HG03432 (cell line): ENCODE measurements around the gene GPX2.

Experiments used
- ATAC-seq: cut with Tn5 transposase; IDR thresholded peaks from one replicate; pipeline ENCODE4 v1.9.1; 2021; ENCODE audit warnings: mild to moderate bottlenecking, moderate library complexity; ENCODE audit not compliant: unreplicated experiment

GPX2 gene

DNA sequence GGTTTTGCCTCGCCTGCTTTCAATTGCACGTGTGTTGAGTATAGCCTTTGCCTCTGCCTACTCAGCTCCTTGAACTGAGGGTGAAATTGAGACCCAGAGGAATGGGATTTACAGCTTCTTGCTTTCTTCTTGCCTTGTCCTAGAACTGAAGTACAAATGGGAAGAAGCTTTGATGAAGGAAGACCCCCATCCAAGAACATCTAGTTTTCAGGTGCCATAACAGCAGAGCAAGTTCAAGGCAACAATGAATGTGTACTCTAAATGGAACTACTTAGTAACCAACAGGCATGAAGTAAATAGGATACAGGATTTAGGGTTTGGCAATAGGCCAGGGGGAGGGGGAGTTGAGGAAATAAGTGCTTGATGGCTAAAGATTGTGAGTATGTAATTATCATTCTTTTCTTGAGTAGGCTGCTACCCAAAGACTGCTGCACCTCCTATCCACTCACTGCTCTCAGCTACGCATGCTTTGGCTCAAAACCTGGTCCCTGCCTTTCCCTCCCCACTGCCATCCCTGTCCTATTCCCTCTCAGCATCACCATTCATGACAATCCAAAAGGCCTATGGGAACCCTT, 2.1 kb downstream of the GPX2 start:
- ATAC-seq, result no peak

DNA sequence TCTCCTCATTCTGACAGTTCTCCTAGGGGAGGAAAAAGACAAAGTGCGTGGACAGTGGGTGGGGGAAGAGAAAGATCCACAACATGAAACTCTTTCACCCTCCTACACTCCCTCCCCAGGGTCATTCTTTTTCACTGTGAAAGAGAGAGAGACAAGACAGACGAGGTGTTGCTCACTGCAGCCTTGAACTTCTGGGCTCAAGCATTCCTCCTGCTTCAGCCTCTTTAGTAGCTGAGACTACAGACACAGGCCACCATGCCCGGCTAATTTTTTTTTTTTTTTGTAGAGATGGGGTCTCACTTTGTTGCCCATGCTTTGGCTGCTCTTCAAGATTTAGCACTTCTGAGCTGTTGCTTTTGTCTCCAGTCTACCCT, 2.7 kb downstream of the GPX2 start:
- no peak for ATAC-seq

DNA sequence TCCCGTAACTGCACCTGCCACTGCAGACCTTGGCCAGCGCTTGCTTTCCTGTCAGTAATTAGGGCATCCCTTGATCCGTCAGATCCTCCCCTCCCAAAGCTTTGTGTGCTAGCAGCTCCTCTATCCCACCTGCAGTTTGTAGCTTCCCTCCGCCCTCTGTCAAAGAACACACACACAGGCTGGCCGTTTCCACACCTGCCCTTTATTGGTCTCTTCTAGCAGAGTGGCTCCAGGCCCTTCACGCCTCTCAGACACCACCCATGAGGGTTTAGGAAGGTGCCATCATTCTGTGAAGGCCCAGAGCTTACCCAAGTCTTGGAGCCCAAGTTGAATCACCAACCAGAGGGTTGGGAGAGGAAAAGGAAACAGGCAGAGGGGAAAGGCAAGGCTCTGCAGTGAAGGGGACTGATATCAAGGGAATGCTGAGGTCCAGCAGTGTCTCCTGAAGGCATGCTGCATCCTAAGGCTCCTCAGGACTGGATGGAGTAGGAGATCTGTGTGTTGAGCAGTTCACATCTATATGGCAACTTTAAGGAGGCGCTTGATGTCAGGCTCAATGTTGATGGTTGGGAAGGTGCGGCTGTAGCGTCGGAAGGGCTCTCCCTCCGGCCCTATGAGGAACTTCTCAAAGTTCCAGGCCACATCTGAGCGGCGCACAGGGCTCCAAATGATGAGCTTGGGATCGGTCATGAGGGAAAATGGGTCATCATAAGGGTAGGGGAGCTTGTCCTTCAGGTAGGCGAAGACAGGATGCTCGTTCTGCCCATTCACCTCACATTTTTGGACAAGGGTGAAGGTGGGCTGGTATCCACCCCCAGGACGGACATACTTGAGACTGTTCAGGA, 3.4 kb downstream of the GPX2 start:
- ATAC-seq, result no peak

DNA sequence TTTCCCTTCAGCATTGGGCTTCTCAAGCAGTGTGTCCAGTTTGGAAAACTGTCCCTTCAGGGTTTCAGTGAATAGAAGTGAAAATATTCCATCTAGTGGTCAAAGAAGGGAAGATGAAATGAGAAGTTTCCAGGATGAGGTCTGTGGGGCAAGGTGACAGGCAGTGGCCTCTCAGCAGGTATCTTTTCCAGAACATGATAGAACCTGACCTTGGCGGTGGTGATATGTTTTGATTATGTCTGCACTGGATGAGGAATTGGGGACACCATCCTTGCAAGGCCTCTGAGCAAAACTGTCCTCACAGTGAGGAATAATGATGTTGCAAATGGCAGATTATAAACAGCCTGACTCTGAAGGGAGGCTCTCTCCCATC, 4.7 kb downstream of the GPX2 start:
- ATAC-seq, result no peak

DNA sequence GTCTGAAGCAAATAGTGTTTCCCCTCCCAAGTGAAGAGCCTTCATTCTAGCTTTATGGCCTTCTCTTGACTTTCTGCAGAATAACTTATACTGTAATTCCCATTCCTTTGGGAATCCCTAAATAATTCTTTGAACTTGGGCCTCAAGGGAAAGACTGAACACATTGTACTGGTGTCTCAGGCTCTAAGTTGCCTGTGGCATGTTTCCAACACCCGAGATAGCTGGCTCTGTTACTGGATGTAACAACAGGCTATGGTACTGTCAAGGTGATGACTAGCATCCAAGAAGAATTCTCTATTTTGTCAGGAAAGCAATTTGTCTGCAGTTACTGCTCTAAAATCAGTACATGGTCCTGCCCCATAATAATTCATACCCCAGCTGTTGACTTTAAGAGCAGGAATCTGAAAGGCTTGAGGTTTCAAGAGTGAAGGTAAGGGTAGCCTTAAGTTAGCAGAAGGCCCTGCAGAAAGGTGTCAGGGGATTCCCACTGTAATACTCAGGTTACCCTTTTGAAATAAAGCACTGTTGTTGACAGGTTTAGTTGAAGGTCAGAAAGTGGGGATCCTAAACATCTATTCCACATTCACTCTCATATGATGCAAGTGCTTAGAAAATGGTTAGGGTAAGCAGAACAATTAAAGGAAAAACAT, 5.2 kb downstream of the GPX2 start:
- ATAC-seq, result no peak

DNA sequence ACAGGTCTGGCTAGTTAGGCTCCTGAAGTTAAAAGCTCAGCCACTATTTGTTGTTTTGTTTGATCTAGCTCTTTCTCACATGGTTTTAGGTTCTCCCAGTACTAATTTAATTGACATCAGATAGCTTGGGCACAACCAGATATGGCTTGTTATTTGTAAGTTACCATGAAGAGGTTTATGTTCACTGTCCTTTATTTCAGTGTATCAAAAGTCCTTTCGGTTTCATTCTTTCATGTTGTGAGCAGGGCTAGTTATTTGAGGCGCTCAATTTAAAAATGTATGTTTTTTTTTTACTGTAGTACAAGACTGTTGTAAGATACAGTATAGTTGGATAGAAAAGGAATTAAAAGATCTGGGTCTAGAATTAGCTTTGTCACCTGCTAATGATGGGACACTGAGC, 7.0 kb downstream of the GPX2 start:
- no peak for ATAC-seq

DNA sequence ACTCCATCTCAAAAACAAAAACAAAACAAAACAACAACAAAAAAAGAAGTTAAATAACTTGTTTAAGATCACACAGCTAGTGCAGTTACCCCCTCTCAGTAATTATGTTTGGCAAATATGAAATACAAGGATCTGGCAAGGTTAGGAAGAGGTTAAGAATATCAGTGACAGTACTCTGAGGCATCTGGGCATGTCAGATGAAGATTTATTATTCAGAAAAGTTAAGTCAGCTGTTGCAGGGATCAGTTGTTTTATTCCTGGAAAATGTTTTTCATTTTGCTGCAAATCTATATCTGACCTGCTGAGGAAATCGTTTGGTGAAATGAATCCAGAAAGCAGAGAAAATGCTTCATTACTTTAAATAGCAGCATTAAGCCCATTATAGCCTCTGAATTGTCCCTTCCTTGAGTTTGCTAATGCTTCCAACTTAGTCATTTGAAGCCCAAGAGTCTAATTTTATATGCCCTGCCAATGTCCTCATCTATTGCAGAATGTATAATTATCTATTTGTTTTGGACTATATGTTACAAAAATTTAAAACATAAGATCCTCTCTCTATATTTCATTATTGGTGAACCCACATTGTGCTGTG, 8.1 kb downstream of the GPX2 start:
- ATAC-seq, result no peak

DNA sequence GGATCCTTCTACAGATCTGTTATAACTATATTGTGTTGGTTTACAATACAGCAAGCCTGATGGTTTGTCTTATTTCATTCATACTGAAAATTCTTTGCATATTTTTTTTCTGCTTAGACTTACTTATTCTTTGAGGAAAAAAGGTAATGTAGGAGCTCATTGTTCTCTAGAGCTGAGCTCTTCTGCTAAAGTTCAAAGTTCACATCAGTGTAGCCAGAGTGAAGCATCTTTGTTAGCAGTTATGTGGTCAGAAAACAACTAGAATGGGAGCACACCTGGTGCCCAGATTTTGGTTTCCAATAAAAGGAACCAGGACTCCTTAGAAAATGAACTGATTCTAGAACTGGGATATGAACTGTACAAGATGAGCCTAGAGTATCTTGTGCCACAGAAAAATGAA, 10.3 kb downstream of the GPX2 start:
- ATAC-seq, result no peak

DNA sequence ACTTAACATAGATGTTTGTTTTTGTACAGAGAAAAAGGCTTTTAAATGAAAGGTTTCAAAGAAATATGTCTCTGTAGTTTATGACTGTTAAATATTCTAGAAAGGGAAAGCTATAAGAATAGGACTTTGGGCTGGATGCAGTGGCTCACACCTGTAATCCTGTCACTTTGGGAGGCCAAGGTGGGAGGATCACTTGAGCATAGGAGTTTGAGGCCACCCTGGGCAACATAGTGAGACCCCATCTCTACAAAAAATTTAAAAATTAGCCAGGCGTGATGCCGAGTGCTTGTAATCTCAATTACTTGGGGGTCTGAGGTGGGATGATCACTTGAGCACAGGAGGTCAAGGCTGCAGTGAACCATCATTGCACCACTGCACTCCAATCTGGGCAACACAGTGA, 11.4 kb downstream of the GPX2 start:
- ATAC-seq, result no peak

DNA sequence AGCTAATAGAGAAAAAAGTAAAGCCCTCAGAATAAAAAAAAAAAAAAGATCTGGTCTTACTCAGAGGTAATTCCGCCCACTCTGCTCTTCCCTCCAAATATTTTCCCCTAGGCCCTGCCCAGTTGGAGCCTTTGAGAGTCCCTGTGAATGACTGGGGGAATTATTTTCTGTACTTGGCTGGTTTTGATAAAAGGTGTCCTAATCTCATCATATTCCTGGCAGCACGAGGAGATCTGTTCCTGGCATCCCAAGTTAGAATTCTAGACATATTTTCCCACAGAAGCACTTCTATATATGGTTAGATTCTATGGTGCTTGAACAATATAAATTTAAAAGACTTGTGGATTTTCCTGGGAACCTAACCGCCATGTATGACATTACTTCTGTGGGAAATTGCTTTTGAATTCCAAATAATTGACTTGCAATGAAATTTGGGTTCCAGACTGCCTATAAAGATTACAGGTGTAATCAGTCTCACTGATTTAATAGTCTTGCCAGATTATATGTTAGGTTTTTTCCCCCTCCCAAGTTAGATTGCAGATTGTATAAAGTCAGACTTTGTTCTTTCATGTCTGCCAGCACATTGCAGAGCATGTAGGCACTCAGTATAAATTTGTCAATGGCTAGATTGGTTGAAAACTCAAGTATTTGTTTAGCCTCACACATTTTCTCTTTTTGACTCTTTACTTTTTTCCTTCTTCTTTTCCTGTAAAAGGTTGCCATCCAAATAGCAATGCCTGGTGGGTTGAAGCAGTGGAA, 12.3 kb downstream of the GPX2 start:
- no peak for ATAC-seq

DNA sequence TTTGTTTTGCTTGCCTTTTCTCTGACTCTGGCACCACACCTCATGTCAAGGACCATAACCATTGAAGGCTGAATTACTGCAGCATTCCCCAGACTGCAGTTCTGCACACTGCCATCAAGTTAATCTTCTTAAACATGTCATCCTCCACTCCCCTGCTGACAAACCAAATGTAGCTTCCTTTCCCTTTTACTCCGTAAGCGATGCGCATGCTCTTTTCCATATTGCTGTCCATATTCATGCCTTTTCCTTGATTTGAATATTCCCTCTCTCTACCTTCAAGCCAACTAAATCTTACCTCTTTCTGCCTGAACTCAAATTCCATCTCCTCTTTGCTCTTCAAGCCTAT, 13.6 kb downstream of the GPX2 start:
- ATAC-seq, result no peak

DNA sequence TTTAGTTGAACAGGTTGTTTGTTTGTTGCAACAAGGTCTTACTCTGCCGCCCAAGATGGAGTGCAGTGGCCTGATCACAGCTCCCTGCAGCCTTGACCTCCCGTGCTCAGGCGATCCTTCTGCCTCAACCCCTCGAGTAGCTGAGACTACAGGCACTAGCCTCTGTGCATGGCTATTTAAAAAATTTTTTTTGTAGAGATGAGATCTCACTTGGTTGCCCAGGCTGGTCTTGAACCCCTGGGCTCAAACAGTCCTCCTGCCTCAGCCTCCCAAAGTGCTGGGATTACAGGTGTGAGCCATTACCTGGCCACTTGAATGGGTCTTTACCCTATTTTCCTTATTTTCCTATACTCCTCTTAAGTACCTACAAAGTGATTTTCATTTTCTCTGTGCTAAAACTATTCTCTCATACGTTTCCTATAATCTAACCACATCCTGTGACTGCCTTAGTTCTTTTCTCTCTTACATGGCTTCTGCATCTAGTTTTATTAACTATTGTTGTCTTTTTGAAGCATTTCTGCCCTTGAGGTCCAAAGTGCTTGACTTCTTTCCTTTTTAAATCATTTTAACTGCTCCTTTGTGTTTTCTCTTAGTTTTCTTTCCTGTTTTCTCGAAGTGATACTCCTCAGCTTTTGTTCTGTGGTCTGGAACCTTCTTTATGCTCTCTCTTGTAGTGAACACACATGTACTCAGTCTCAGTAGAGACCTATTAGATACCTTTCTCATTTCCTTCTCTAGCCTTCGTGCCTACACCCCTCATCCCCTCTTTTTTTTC, 14.1 kb downstream of the GPX2 start:
- ATAC-seq, result peak; percentile 85

DNA sequence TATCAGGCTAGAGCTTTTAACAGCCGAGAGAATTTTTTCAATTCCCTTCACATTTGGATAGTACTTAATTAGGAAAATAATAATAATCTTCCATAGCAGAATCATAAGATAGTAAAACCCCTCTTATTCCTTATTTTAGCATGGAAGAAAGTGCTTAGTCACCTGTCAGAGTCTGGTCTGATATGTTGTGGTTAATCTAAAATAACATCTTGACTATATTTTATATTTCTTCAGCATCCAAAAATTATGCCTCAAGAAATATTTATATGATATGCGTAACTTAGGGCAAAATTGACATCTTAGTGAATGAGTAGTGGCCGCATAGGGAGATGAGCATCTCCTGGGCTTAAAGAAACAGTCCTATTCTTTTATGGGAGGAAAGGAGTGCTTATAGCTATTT, 15.5 kb downstream of the GPX2 start:
- no peak for ATAC-seq

DNA sequence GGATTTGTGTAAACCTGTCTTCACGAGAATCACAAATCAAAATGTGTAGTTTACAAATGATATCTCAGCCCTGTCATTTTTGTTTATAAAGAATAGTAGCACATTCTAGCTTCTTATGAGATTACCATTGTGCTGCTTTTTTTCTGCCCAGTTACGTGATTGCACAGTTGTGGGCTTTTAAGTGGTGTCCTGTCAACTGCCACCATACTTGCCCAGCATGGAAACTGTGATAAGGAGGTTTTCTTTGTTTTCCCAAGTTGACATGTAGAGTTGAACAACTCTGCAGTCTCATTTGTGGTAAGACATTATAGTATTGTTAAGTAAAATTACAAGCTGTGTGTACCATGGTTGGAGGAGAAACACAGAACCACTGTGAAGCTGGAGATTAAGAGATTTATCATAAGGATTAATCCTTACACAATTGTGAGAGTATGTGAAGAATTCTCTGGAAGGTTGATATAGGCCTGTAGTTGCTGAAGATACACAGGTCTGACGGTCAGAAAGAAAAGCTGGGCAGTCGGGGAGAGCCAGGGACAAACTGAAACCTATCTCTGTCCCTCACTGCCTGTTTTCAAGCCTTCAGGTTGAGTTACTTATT, 16.0 kb downstream of the GPX2 start:
- no peak for ATAC-seq

DNA sequence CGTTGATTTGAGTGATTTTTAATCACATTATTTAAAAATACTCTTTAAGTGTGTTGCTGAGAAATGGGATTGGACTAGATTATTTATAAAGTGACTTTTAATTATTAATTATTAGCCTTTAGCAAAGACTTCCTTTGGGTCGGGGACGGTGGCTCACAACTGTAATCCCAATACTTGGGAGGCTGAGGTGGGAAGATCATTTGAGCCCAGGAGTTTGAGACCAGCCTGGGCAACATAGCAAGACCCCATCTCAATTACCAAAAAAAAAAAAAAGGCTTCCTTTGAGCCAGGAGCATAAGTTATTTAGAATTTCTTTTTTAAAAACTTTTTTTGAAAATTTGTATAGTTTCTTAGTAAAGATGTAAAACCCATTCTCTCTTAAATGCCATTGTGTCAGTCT, 19.5 kb downstream of the GPX2 start:
- no peak for ATAC-seq

DNA sequence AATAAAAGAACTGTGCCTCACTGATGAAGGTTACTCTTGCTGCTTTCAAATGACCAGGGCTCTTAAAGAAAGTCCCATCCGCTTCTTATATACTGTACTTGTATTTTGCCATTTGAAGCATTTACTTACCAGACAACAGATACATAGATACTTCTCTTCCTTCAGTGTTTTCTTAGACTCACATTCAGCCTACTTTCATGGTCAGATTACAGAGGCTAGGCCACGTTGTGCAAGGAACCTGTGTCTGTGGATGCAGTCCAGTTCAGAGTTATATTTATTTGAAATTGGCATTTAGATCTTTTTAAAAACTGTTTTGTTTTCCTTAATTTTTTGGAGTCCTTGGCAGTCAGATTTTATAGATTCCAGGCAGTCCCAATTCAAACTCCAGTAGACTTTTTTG, 22.1 kb downstream of the GPX2 start:
- no peak for ATAC-seq

DNA sequence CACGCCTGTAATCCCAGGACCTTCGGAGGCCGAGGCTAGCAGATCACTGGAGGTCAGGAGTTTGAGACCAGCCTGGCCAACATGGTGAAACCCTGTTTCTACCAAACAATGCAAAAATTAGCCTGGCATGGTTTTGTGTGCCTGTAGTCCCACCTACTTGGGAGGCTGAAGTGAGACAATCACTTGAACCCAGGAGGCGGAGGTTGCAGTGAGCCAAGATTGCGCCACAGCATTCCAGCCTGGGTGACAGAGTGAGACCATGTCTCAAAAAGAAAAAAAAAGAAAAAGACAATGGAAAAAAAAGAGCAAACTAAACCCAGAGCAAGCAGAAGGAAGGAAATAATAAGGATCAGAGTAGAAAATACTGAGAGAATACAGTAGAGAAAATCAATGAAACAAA, 22.9 kb downstream of the GPX2 start:
- ATAC-seq, result no peak

DNA sequence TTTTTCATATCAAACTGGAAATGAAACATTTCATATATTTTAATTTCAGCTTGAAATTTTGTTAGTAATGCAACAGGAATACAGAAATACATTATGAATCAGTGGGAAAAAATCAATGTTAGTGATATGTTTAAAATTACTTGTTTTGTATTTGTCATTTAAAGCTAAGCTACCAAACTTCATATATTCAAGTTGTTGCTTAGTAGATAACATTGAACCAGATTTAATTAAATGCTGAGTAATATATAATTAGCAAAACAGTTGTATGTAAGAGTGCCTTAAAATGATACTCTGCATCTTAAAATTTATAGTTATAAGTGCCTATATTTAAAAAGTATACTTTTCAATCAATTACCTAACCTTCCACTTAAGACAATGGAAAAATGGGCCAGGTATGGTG, 23.3 kb downstream of the GPX2 start:
- no peak for ATAC-seq

DNA sequence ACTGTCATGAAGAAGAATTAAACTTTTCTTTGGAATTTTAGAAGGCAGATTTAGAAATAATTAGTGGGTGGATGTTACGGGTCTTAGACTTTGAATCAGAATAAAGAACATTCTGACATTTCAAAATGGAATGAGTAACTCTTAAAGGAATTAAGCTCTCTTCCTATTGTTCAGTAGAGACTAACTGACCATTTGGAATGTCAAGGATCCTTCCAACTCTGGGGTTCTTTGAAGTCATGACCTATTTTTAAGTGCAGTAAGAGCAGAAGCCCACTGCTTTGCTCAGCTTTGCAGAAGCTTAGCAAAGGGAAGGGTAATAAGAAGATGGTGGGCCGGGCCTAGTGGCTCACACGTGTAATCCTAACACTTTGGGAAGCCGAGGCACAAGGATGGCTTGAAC, 24.3 kb downstream of the GPX2 start:
- ATAC-seq, result no peak

DNA sequence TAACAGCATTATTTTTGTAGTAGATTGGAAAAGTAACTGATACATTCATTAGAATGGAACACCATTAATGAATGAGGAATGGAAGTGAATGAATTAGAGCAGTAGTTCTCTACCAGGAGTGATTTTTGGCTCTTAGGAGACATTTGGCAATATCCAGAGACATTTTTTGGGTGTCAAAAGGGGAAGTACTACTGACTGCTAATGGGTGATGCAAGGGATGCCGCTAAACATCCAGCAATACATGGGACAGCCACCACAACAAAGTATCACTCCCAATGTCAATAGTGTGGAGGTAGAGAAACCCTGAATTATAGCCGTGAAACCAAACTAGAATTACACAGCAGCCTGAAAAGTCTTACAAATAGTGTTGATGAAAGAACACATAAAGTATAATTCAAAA, 26.7 kb downstream of the GPX2 start:
- ATAC-seq, result no peak
